ENCODE measurements around the gene CDIPT.
"Not testable (repeated sequence)": the region's sequence is repeated elsewhere in the genome, so short reads cannot be mapped to it uniquely, and the experiment has no call there.

CDIPT gene, protein sequence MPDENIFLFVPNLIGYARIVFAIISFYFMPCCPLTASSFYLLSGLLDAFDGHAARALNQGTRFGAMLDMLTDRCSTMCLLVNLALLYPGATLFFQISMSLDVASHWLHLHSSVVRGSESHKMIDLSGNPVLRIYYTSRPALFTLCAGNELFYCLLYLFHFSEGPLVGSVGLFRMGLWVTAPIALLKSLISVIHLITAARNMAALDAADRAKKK

GRCh38 chr16:29862884-29863668 lies at the start of gene CDIPT:
CDIPT (minus strand) TSS chr16:29863226; CDS start chr16:29862857, 369 bp downstream.
- DNase-seq: peak; percentile 79

GRCh38 chr16:29912087-29912486 lies 49.1 kb upstream of the CDIPT start:
- DNase-seq: no peak

- no peak for DNase-seq
Measured at GRCh38 chr16:29911676-29912010, 48.6 kb upstream of the CDIPT start.

- DNase-seq: no peak
Measured at GRCh38 chr16:29910819-29911675, 48.0 kb upstream of the CDIPT start.

- not testable (repeated sequence) for DNase-seq
Measured at GRCh38 chr16:29909851-29910250, 46.8 kb upstream of the CDIPT start.

GRCh38 chr16:29909391-29909790 lies 46.4 kb upstream of the CDIPT start:
- no peak for DNase-seq

- no peak for DNase-seq
Measured at GRCh38 chr16:29908719-29909220, 45.7 kb upstream of the CDIPT start.

DNA sequence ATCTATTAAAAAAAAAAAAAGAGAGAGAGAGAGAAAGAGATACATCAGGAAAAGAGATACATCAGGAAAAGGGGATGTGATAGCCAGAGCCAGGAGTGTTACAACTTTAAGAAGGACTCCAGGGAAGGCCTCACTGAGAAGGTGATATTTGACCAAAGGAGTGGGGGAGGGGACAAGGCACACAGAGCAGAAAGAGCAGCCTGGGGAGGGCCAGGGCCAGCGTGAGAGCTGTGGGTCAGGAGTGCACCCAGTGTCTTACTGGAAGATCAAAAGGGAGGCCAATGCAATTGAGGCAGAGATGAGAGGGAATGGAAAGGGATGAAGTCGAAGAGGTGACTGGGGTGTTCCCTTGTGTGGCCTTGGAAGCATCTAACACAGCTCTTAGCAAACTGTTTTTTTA lies 44.9 kb upstream of the CDIPT start:
- DNase-seq: no peak

GRCh38 chr16:29906520-29907244 lies 43.7 kb upstream of the CDIPT start:
- DNase-seq: no peak

- no peak for DNase-seq
Measured at GRCh38 chr16:29905668-29906067, 42.6 kb upstream of the CDIPT start.

GRCh38 chr16:29904947-29905346 lies 41.9 kb upstream of the CDIPT start:
- DNase-seq: no peak

DNA sequence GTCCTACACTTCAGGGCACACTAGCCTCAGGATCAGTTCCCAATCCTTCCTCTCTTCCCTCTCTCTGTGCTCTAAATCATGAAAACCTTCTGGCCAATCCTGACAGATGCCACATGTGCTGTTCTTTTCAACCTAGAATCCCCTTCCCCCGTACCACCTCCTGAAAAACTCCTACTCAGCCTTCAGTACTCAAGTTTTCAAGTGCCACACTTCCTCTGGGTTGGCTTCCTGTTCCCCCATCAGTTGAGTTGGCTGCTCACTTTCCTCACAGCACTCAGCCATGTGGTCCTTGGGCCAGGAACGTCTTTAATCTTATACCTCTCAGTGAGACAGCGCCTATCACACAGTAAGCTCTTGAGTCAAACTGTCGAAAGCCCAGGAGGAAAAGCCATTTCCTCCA lies 40.6 kb upstream of the CDIPT start:
- no peak for DNase-seq

DNA sequence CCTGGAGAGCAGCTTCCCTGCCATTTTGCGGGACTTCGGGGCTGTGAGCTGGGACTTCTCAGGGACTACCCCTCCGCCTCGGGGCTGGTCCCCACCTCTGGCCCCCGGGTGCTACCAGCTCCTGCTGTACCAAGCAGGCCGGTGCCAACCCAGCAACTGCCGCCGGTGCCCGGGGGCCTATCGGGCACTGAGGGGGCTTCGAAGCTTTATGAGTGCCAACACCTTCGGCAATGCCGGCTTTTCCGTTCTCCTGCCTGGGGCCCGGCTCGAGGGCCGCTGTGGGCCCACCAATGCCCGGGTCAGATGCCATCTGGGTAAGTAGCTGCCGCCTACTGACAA lies 38.5 kb upstream of the CDIPT start:
- DNase-seq: no peak

DNA sequence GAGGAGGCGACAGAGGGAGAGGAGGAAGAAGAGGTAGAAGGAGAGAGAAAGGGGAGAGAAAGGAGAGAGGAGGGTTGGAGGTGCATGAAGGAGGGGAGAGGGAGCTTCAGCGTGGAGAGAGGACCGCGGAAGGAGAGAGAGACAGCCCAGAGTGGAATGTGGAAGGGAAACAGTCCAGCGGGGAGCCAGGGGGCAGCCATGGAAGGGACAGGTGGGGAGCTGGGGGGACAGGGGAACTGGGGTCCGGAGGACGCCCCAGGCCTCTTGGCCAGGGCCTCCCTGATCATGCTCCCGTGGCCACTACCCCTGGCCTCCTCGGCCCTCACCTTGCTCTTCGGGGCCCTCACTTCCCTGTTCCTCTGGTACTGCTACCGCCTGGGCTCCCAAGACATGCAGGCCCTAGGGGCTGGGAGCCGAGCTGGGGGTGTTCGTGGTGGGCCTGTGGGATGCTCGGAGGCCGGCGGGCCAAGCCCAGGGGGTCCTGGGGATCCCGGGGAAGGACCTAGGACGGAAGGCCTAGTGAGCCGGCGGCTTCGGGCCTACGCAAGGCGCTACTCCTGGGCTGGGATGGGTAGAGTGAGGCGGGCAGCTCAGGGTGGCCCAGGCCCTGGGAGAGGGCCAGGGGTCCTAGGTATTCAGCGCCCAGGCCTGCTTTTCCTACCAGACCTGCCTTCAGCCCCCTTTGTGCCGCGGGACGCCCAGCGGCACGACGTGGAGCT lies 38.0 kb upstream of the CDIPT start:
- no peak for DNase-seq

- no peak for DNase-seq
Measured at GRCh38 chr16:29900102-29900887, 37.3 kb upstream of the CDIPT start, which contains the start of gene ASPHD1. ASPHD1 (plus strand) TSS chr16:29900488; CDS start chr16:29900972, 484 bp downstream.

- peak; percentile 43 for DNase-seq
Measured at GRCh38 chr16:29899516-29900101, 36.6 kb upstream of the CDIPT start, which contains the start of gene SEZ6L2. SEZ6L2 (minus strand) TSS chr16:29899550; CDS start chr16:29899019, 531 bp downstream.

DNA sequence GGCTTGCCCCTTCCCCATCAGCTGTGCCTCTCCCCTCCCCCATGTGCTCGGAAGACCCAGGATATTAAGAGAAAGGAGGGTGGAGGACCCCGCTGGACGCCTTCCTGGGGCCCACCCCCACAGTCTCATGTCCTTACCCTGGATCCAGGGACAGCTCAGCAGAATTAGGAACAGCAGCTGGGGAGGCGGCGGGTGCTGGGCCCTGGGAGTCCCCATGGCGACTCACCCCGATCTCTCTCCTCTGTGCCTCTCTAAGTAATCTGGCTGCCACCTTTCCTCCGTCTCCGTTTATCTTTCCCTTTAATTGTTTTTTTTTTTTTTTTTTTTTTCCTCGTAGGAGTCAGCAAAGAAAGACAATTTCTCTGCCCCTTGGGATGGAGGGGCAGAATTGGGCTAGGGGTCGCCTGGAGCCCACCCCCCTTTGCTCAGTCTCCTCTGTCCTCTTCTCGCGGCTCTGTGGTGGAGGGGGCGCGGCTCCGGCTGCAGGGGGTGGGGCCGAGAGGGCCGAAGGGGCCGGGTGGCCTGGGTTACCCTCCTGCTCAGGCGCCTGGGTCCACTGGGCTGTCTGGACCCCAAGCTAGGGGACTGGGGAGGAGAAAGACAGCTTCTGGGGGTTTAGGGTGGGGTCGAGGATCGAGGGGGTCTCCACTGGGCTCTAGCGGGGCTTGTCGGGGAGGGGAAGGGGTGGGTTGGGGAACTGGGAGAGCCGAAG lies 35.9 kb upstream of the CDIPT start:
- no peak for DNase-seq

DNA sequence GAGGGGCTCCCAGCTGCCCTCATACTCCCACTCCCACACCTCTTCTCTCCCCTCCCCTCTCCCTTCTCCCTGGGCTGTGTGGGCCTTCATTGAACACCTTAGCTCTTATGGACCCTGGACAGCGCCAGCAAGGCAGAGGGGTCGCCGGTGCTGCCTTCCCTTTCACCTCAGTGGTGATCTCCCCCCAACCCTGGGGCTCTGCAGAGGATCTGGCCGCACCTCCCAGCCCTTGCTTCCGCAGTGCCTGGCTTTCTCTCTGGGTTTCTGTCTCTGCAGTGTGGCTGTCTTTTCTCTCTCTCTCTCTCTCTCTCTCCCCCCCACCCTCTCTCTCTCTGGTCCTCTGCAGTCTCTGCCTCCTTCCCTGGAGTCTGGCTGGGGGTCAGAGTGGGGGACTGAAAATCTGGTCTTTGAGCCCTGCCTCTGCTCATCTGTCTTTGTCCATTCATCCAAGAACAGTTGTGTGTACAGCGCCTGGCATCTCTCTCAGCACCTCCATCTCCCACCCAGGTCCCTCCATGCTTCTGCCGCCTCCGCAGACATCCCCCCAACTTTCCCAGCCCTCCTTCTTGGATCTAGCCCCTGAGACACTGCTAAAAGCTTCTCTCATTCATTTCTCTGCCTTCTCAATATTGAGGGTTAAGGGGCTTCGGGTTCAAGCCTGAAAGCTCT lies 35.2 kb upstream of the CDIPT start:
- no peak for DNase-seq

- no peak for DNase-seq
Measured at GRCh38 chr16:29897333-29897732, 34.3 kb upstream of the CDIPT start.

GRCh38 chr16:29896841-29897240 lies 33.8 kb upstream of the CDIPT start:
- no peak for DNase-seq
